Right renal cortex interstitium (tissue), 3 donors: ENCODE data around the gene CRYL1. TPM values are rescaled to one million over a fixed set of nuclear protein-coding genes. Genes with fewer than 3 reads are reported as not detected.

Experiments used
- DNase-seq, 3 donors: peaks; one replicate each; pipeline ENCODE4 v3.0.0-alpha.2; 2013; ENCODE audit warnings: low read depth in 3 of 3, low spot score in 2 of 3
- polyA plus RNA-seq, 3 donors: library from polyadenylated mRNA; unstranded; fragments of 120-200 nt; gene quantifications; one replicate each; pipeline ENCODE4 v1.2.1, GENCODE V29; 2013; ENCODE audit not compliant: insufficient read length in 3 of 3

CRYL1 gene
- polyA plus RNA-seq, 3 donors = 143 to 151 (median 146) TPM

DNA sequence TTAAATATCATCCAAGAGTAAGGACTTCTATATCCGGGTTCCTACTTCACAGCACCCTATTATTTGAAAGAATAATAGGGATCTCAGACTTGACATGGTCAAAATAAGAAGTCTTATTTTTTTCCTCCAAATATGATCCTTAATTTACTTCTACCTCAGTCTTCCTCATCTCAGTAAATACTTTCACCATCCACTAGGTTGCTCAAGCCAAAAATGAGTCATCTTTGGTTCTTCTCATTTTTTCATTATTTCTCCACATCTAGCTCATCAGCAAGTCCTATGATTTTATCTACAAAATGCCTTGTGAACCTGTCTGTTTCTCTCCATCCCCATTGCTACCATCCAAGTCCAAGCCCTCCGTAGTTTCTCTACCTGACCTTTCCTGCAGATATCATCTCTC, 171.7 kb downstream of the CRYL1 start:
- DNase-seq = no peak

Other genes with a start within 250 kb of the CRYL1 start
- 10 to 100 TPM; 39.1 to 41.4 (median 39.5) TPM for gene IFT88, start 41.3 kb upstream of the CRYL1 start, polyA plus RNA-seq
- gene IL17D, start 177.8 kb upstream of the CRYL1 start, polyA plus RNA-seq = 1 to 10 TPM; 7.2 to 9.2 (median 8.0) TPM
- gene EEF1AKMT1, start 248.1 kb upstream of the CRYL1 start, polyA plus RNA-seq = 10 to 100 TPM; 17.5 to 19.1 (median 17.7) TPM